Adrenal gland (tissue), 12 donors: Measurements from ENCODE around the gene MCCD1. TPM values are rescaled to one million over a fixed set of nuclear protein-coding genes. Genes with fewer than 3 reads are reported as not detected.
A peak's percentile ranks its signal among the peaks of the same experiment; 100 is the strongest.

ENCODE experiments used
- DNase-seq, 7 donors: peaks; one replicate each; pipeline ENCODE4 v3.0.0-alpha.2; 2019 to 2020
- H3K27ac ChIP-seq, 5 donors: fragments of 200-600 bp; sonication (generic) in 4 of 5; 1 replicate in 3 of 5; 2 replicates in 2 of 5; pipeline versions ENCODE4 v1.5.1 to v1.8.0; 2016 to 2020; ENCODE audit warnings: mild to moderate bottlenecking in 1 of 5
- H3K27me3 ChIP-seq: fragments of 200-600 bp; 2 replicates; pipeline ENCODE4 v1.8.0; 2021
- H3K36me3 ChIP-seq, 2 donors: fragments of 200-600 bp; replicated peaks in 1 of 2; 1 replicate in 1 of 2; 2 replicates in 1 of 2; pipeline versions ENCODE4 v1.5.1 to v1.8.0; 2018 to 2022
- H3K4me1 ChIP-seq, 2 donors: fragments of 200-600 bp; replicated peaks in 1 of 2; 1 replicate in 1 of 2; 2 replicates in 1 of 2; pipeline versions ENCODE4 v1.5.1 to v1.8.0; 2018 to 2021
- H3K4me3 ChIP-seq, 4 donors: fragments of 200-600 bp; sonication (generic) in 3 of 4; one replicate each; pipeline ENCODE4 v1.5.1; 2016 to 2018
- H3K9me3 ChIP-seq, 3 donors: fragments of 200-600 bp; sonication (generic) in 1 of 3; replicated peaks in 1 of 3; 1 replicate in 2 of 3; 2 replicates in 1 of 3; pipeline versions ENCODE4 v1.5.1 to v1.8.0; 2016 to 2021
- CTCF ChIP-seq, 6 experiments: fragments of 450-650 bp in 4 of 6; fragments of 200-600 bp in 2 of 6; sonication (generic) in 1 of 6; IDR thresholded peaks; 1 replicate in 5 of 6; 2 replicates in 1 of 6; pipeline versions ENCODE4 v1.5.1 to v1.8.0; 2016 to 2021; ENCODE audit warnings: antibody characterized with exemption in 6 of 6, mild to moderate bottlenecking in 2 of 6, moderate library complexity in 1 of 6
- POLR2A ChIP-seq, 2 donors: fragments of 450-650 bp; IDR thresholded peaks; one replicate each; pipeline ENCODE4 v1.6.1; 2017; ENCODE audit warnings: antibody characterized with exemption in 2 of 2, mild to moderate bottlenecking in 2 of 2, moderate library complexity in 1 of 2
- WGBS, 4 donors: extraction: QIAGEN DNeasy Blood & Tissue Kit in 2 of 4; methylation state at CpG; one replicate each; pipeline versions ENCODE4 v1.1.5 to v1.1.7; 2013 to 2017; 5-methylcytosine and 5-hydroxymethylcytosine counted together
- intact Hi-C, 2 donors: fragments of 100-400 bp; cut with DNase I; formaldehyde crosslinking; loops; one replicate each; pipeline versions ENCODE4 v1.14.1 to v1.15.0; 2022 to 2023
- polyA plus RNA-seq, 3 donors: library from polyadenylated mRNA; stranded (reverse); fragments of 200-250 nt in 2 of 3; fragments of 350-450 nt in 1 of 3; fragmentation: Illumina TruSeq in 1 of 3; extraction: RNeasy Lipid Tissue Mini Kit (QIAGEN cat#74804) in 1 of 3; gene quantifications; one replicate each; pipeline ENCODE4 v1.2.3, GENCODE V29; 2013 to 2014
- total RNA-seq, 9 donors: library from RNA; depleted of rRNA in 4 of 9; stranded (reverse); fragments of >200 nt in 4 of 9; fragments of 120-200 nt in 1 of 9; fragmentation: NEBNext Ultra II Directional in 1 of 9; extraction: Animal tissue kit (Norgen Biotek cat#: 25700) in 1 of 9; gene quantifications; one replicate each; pipeline versions ENCODE4 v1.1.0 to v1.2.4, GENCODE V29; 2013 to 2023
- donor health status: healthy with polysubstance abuse.
- donor health status: Bipolar disorder and iron deficiency.
- donor health status: DM: yes; HTN: yes; CAD: no.
- donor health status: DM: no; HTN: no; CAD: no.
- donor health status: DM: no; HTN: no; CAD: no.
- donor health status: DM: yes; HTN: yes; CAD: no.

MCCD1 gene
- total and polyA plus RNA-seq, 12 donors: not detected

DNA sequence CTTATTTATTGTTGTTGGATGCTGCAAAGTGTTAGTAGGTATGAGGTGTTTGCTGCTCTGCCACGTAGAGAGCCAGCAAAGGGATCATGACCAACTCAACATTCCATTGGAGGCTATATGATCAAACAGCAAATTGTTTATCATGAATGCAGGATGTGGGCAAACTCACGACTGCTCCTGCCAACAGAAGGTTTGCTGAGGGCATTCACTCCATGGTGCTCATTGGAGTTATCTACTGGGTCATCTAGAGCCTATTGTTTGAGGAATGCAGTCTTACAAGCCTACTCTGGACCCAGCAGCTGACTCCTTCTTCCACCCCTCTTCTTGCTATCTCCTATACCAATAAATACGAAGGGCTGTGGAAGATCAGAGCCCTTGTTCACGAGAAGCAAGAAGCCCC lies 18.8 kb upstream of the MCCD1 start:
- no peaks in the 10 kb centered on the region for H3K9me3 ChIP-seq
- 77 to 81% (median 79%) methylated on average over 3 to 4 of the region's 4 CpGs for WGBS, 4 donors
- H3K4me1 ChIP-seq: no peaks in the 10 kb centered on the region
- DNase-seq: no peak
- no peak overlapping the region for H3K4me3 ChIP-seq
- intact Hi-C loops: no loop called here
- no peak overlapping the region for H3K27ac ChIP-seq
- H3K36me3 ChIP-seq: no peaks in the 10 kb centered on the region
- H3K27me3 ChIP-seq: no peaks in the 10 kb centered on the region
- TF ChIP-seq CTCF (IDR thresholded peaks at IDR 0.05) (no peak), POLR2A (IDR thresholded peaks at IDR 0.05) (no peak)

DNA sequence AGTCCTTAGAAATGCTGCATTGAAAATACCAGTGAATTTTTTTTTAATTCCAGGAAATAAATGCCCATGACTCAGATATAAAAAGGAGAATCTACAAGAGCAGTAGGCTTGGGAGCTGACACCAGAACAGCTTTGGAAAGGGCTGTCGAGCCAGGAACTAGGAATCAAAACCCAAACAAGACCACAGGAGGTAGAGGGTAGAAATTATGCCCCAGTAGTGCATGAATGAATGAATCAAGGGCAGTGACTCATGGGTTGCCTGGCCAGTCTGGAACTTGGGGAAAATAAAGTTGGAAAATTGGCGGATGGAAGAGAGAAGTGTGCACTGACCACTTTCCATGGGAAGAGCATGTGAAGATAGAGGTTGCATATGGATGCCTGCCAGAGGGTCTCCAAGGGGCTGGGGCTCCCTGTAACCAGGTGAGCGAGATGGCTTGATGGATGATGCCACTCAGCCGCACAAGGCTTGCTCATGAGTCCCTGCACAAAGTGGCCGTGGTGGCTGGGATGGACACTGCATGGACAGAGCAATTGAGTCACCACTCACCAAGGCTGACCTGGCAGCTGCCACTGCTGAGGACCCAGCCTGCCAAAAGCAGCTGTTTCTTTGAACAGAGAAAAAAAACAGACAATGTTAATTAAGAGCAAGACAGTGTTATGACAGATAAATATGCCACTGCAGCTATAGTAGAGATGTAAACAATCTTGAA lies 15.2 kb upstream of the MCCD1 start:
- TF ChIP-seq CTCF (IDR thresholded peaks at IDR 0.05) (no peak), POLR2A (IDR thresholded peaks at IDR 0.05) (no peak)
- intact Hi-C loops: no loop called here
- H3K27me3 ChIP-seq: no peaks in the 10 kb centered on the region
- H3K36me3 ChIP-seq: no peaks in the 10 kb centered on the region
- H3K4me3 ChIP-seq: no peak overlapping the region
- no peaks in the 10 kb centered on the region for H3K4me1 ChIP-seq
- H3K27ac ChIP-seq: no peak overlapping the region
- DNase-seq: peak in 3 of 7 donors; percentile 31 to 54 (median 42)
- no peaks in the 10 kb centered on the region for H3K9me3 ChIP-seq
- 49 to 72% (median 53%) methylated on average over 4 to 5 of the region's 5 CpGs for WGBS, 4 donors

- Histone ChIP-seq H3K4me1 (peaks cover 0 to 4% of the 10 kb centered on the region in 2 donors), H3K4me3 (no peak overlapping the region), H3K9me3 (no peaks in the 10 kb centered on the region), H3K27ac (no peak overlapping the region), H3K36me3 (no peaks in the 10 kb centered on the region), H3K27me3 (no peaks in the 10 kb centered on the region)
- 78 to 90% (median 88%) methylated on average over 3 of the region's 3 CpGs for WGBS, 4 donors
- no peak for TF ChIP-seq CTCF (IDR thresholded peaks at IDR 0.05)
- intact Hi-C loops: no loop called here
- DNase-seq: peak in 1 of 7 donors; percentile 4
Measured at GRCh38 chr6:31521835-31522234, 6.9 kb upstream of the MCCD1 start.

DNA sequence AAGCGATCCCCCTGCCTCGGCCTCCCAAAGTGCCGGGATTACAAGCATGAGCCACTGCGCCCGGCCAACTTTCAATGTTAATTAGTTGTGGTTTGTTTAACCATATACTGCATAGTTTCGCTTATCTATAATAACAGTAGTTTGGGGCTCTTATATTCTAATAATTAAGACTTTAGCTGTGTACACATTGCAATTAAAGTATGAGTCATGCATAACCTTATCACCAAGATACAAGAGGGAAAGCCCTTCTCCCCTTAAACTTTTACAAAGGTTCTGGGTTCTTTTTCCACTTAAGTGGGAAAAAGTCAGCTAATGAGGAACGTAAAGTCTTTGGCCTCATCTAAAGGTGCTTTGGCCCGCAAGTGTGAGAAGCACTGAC lies 3.2 kb upstream of the MCCD1 start:
- H3K27ac ChIP-seq: peak overlapping the region in 1 of 5 donors; percentile 49
- no peaks in the 10 kb centered on the region for H3K9me3 ChIP-seq
- no peak overlapping the region for H3K4me3 ChIP-seq
- intact Hi-C loops: no loop called here
- no peaks in the 10 kb centered on the region for H3K27me3 ChIP-seq
- TF ChIP-seq POLR2A (IDR thresholded peaks at IDR 0.05) (no peak), CTCF (IDR thresholded peaks at IDR 0.05) (no peak)
- peak in 1 of 7 donors; percentile 1 for DNase-seq
- WGBS, 4 donors: 75 to 80% (median 77%) methylated on average over 8 of the region's 8 CpGs
- H3K36me3 ChIP-seq: peaks cover 0 to 8% of the 10 kb centered on the region in 2 donors
- peaks cover 0 to 4% of the 10 kb centered on the region in 2 donors for H3K4me1 ChIP-seq
